OCI-LY1 (cell line): ENCODE results near the gene ATP1B3.

Experiments used
- EZH2 ChIP-seq: fragments of 200-600 bp; sonication (generic), shearing (Covaris generic); IDR thresholded peaks from 2 replicates; pipeline ENCODE4 v1.8.0; 2017; ENCODE audit warnings: borderline replicate concordance, mixed run types, mild to moderate bottlenecking, antibody characterized with exemption, low read length, moderate library complexity, mixed read lengths
- TF ChIP-seq, protein P1 (sequence below): fragments of 200-600 bp; sonication (generic), shearing (Covaris generic); IDR thresholded peaks from 2 replicates; pipeline ENCODE4 v1.5.1; 2017; ENCODE audit warnings: mild to moderate bottlenecking, antibody characterized with exemption, low read length, moderate library complexity, mixed read lengths

DNA sequence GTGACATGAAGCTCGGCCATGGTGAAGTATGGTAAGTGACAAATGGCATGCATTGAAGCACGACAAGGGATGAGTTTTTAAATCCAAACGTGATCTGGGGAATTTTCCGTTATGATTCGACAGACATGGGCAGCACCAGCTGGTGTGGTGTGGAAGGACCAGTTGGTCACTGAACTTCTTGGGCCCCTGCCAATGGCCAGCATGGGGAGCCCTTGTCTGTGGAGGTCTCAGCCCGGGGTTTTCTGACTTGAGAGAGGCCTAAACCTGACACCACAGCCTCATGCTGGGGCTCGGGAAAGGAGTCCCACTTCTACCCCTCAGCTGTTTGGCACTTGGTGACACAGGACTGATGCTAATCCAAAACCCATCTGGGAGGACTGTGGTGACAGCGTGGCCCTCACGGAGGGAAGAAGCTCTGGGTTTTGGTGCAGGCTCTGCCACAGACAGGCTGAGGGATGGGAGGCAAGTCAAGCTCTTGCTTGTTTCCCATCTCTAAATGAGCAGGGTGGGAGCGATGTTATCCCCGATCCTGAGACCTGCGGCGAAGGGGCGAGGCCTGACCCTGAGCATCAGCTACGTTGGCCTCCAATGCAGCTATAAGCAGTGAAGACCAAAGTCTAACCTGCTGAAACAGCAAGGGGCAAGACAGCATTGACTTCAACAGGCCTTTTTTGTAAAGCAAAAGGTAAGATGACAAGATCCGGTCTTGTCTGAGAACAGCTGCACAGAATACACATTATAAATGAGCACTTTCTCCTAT, 69.5 kb downstream of the ATP1B3 start:
- no peak for TF ChIP-seq EZH2
- TF ChIP-seq, protein P1, sequence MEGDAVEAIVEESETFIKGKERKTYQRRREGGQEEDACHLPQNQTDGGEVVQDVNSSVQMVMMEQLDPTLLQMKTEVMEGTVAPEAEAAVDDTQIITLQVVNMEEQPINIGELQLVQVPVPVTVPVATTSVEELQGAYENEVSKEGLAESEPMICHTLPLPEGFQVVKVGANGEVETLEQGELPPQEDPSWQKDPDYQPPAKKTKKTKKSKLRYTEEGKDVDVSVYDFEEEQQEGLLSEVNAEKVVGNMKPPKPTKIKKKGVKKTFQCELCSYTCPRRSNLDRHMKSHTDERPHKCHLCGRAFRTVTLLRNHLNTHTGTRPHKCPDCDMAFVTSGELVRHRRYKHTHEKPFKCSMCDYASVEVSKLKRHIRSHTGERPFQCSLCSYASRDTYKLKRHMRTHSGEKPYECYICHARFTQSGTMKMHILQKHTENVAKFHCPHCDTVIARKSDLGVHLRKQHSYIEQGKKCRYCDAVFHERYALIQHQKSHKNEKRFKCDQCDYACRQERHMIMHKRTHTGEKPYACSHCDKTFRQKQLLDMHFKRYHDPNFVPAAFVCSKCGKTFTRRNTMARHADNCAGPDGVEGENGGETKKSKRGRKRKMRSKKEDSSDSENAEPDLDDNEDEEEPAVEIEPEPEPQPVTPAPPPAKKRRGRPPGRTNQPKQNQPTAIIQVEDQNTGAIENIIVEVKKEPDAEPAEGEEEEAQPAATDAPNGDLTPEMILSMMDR, result no peak
